K562 (cell line): Measurements from ENCODE around the gene RPS6KA6. TPM values are rescaled to one million over a fixed set of nuclear protein-coding genes. Genes with fewer than 3 reads are reported as not detected.

ENCODE experiments used
- AFF4 ChIP-seq: sonication (generic); formaldehyde crosslinking; IDR thresholded peaks from 2 replicates; pipeline ENCODE4 v1.8.0; 2023; ENCODE audit warnings: mild to moderate bottlenecking, missing genetic modification reagents
- DNMT1 ChIP-seq: fragments of 450-650 bp; IDR thresholded peaks from 2 replicates; pipeline ENCODE4 v1.6.1; 2016; ENCODE audit warnings: antibody characterized with exemption, mild to moderate bottlenecking
- HDAC1 ChIP-seq, 2 experiments: fragments of 450-650 bp; IDR thresholded peaks; 2 replicates each; pipeline ENCODE4 v1.6.1; 2016 to 2017; ENCODE audit warnings: inconsistent platforms in 1 of 2, mild to moderate bottlenecking in 1 of 2, moderate library complexity in 1 of 2
- KDM1A ChIP-seq, 2 experiments: fragments of 450-650 bp; IDR thresholded peaks; 2 replicates each; pipeline ENCODE4 v1.6.1; 2016; ENCODE audit warnings: mild to moderate bottlenecking in 2 of 2
- PBX2 ChIP-seq, 2 experiments: IDR thresholded peaks in 1 of 2; conservative IDR thresholded peaks in 1 of 2; 2 replicates each; pipeline ENCODE4 v1.6.1; 2016; ENCODE audit warnings: low read depth in 2 of 2, mild to moderate bottlenecking in 1 of 2, missing compliant biosample characterization in 1 of 2, missing genetic modification characterization in 1 of 2, moderate library complexity in 1 of 2
- RB1 ChIP-seq: fragments of 450-650 bp; IDR thresholded peaks from 2 replicates; pipeline ENCODE4 v1.6.1; 2017; ENCODE audit warnings: low read depth, mild to moderate bottlenecking
- ZFP30 ChIP-seq: fragments of 250-450 bp; sonication (Bioruptor Pico); IDR thresholded peaks from 2 replicates; pipeline ENCODE4 v1.8.0; 2022; ENCODE audit warnings: moderate library complexity, mild to moderate bottlenecking, inconsistent platforms, borderline replicate concordance
- ZNF354B ChIP-seq: fragments of 250-450 bp; sonication (Bioruptor Pico); IDR thresholded peaks from 2 replicates; pipeline ENCODE4 v1.4.0; 2020
- ZNF766 ChIP-seq: fragments of 200-800 bp; sonication (Bioruptor generic); conservative IDR thresholded peaks from 2 replicates; pipeline ENCODE4 v1.6.1; 2016; ENCODE audit warnings: missing genetic modification characterization, missing compliant biosample characterization
- polyA plus RNA-seq, 8 experiments: library from polyadenylated mRNA; depleted of rRNA in 4 of 8; stranded (reverse) in 5 of 8; unstranded in 3 of 8; fragments of >200 nt; fragmentation: Nextera tagmentation in 2 of 8; fragmentation: Illumina TruSeq in 1 of 8; extraction: Ambion mirVana in 2 of 8; extraction: Trizol in 1 of 8; gene quantifications; 2 replicates each; pipeline versions ENCODE4 v1.2.1 to v1.2.3, GENCODE V29; 2011 to 2014; ENCODE audit warnings: inconsistent platforms in 1 of 8, missing spikeins in 1 of 8
- total RNA-seq, 7 experiments: library from RNA; depleted of rRNA in 6 of 7; stranded (reverse); fragments of >200 nt in 6 of 7; fragmentation: Illumina TruSeq in 2 of 7; extraction: Trizol in 2 of 7; gene quantifications; 2 replicates each; pipeline versions ENCODE4 v1.2.1 to v1.2.3, GENCODE V29; 2011 to 2021; ENCODE audit warnings: low replicate concordance in 1 of 7

Gene RPS6KA6
- total and polyA plus RNA-seq, 9 of the 15 experiments (the other 6 are each of a cell fraction or from before 2014, with no cell fraction given): 0.11 TPM; not detected in 8

- TF ChIP-seq AFF4 (CRISPR knock-in tag): no peak
- no peak for TF ChIP-seq DNMT1
- no peak for TF ChIP-seq ZNF354B (CRISPR knock-in tag)
- TF ChIP-seq KDM1A (IDR thresholded peaks at IDR 0.05): no peak
- TF ChIP-seq RB1: no peak
- no peak for TF ChIP-seq PBX2 (CRISPR knock-in tag; IDR thresholded peaks at IDR 0.05; ENCODE audit: low read depth)
- no peak for TF ChIP-seq PBX2 (tag; conservative IDR thresholded peaks at IDR 0.05; ENCODE audit: low read depth)
- no peak for TF ChIP-seq ZNF766 (CRISPR knock-in tag)
- no peak for TF ChIP-seq ZFP30
- TF ChIP-seq HDAC1 (IDR thresholded peaks at IDR 0.05): no peak
- TF ChIP-seq, all 486 proteins: peak for 0
Observed at GRCh38 chrX:84192006-84192405, 4.0 kb upstream of the RPS6KA6 start (continued).
